K562 (cell line): ENCODE results near the gene SLC5A6. TPM values are rescaled to one million over a fixed set of nuclear protein-coding genes. Genes with fewer than 3 reads are reported as not detected.

Experiments used
- ATF1 ChIP-seq, 2 experiments: fragments of 450-650 bp in 1 of 2; IDR thresholded peaks; 2 replicates each; pipeline ENCODE4 v1.6.1; 2016; ENCODE audit warnings: missing compliant biosample characterization in 1 of 2, missing genetic modification characterization in 1 of 2
- BRCA1 ChIP-seq, 2 experiments: fragments of 450-650 bp in 1 of 2; sonication (generic) in 1 of 2; formaldehyde crosslinking in 1 of 2; IDR thresholded peaks; 2 replicates each; pipeline versions ENCODE4 v1.5.0 to v1.6.1; 2017 to 2020; ENCODE audit warnings: mild to moderate bottlenecking in 1 of 2, missing genetic modification reagents in 1 of 2
- CBFB ChIP-seq: sonication (generic); formaldehyde crosslinking; IDR thresholded peaks from 2 replicates; pipeline ENCODE4 v1.4.0; 2020; ENCODE audit warnings: mild to moderate bottlenecking, missing genetic modification reagents
- ILK ChIP-seq: fragments of 450-650 bp; IDR thresholded peaks from 2 replicates; pipeline ENCODE4 v1.6.1; 2016; ENCODE audit warnings: missing genetic modification characterization, low read depth, mild to moderate bottlenecking, missing compliant biosample characterization, moderate library complexity, borderline replicate concordance
- KLF6 ChIP-seq: fragments of 250-450 bp; sonication (Bioruptor Pico); IDR thresholded peaks from 2 replicates; pipeline ENCODE4 v1.4.0; 2020; ENCODE audit warnings: mild to moderate bottlenecking, moderate library complexity, borderline replicate concordance
- MCM3 ChIP-seq: fragments of 450-650 bp; IDR thresholded peaks from 2 replicates; pipeline ENCODE4 v1.6.1; 2016
- MEF2A ChIP-seq: IDR thresholded peaks from 2 replicates; pipeline ENCODE4 v1.6.1; 2011; ENCODE audit warnings: low read depth, mild to moderate bottlenecking, low read length, moderate library complexity; ENCODE audit not compliant: control insufficient read depth
- NFE2 ChIP-seq: IDR thresholded peaks from 2 replicates; pipeline ENCODE4 v1.6.1; 2014; ENCODE audit warnings: antibody characterized with exemption, low read depth
- NFXL1 ChIP-seq: fragments of 450-650 bp; formaldehyde crosslinking; IDR thresholded peaks from 2 replicates; pipeline ENCODE4 v1.4.0; 2021; ENCODE audit warnings: mild to moderate bottlenecking
- PYGO2 ChIP-seq: fragments of 450-650 bp; IDR thresholded peaks from 2 replicates; pipeline ENCODE4 v1.6.1; 2016; ENCODE audit warnings: mild to moderate bottlenecking, missing genetic modification characterization, moderate library complexity, missing compliant biosample characterization
- RNF2 ChIP-seq: sonication (generic); IDR thresholded peaks from 2 replicates; pipeline ENCODE4 v1.6.1; 2016
- SMARCA4 ChIP-seq: fragments of 450-650 bp; IDR thresholded peaks from 2 replicates; pipeline ENCODE4 v1.6.1; 2016
- SMARCC2 ChIP-seq: fragments of 450-650 bp; IDR thresholded peaks from 2 replicates; pipeline ENCODE4 v1.6.1; 2017; ENCODE audit warnings: antibody characterized with exemption, moderate library complexity, mild to moderate bottlenecking, low read depth
- TEAD2 ChIP-seq: fragments of 450-650 bp; IDR thresholded peaks from 2 replicates; pipeline ENCODE4 v1.6.1; 2016; ENCODE audit warnings: missing genetic modification characterization, control low read depth, missing compliant biosample characterization
- ZC3H8 ChIP-seq: fragments of 450-650 bp; IDR thresholded peaks from 2 replicates; pipeline ENCODE4 v1.6.1; 2017
- ZFX ChIP-seq: sonication (generic); formaldehyde crosslinking; IDR thresholded peaks from 2 replicates; pipeline ENCODE4 v1.8.0; 2022; ENCODE audit warnings: mild to moderate bottlenecking, missing genetic modification reagents, moderate library complexity
- ZNF23 ChIP-seq: fragments of 250-450 bp; sonication (Bioruptor Pico); IDR thresholded peaks from 2 replicates; pipeline ENCODE4 v1.4.0; 2020; ENCODE audit warnings: mild to moderate bottlenecking
- ZNF436 ChIP-seq: fragments of 250-450, 450-650 bp; sonication (Bioruptor Pico); formaldehyde crosslinking; IDR thresholded peaks from 2 replicates; pipeline ENCODE4 v1.7.0; 2020; ENCODE audit warnings: mild to moderate bottlenecking
- ZNF79 ChIP-seq: fragments of 250-450 bp; sonication (Bioruptor Pico); IDR thresholded peaks from 2 replicates; pipeline ENCODE4 v1.4.0; 2020; ENCODE audit warnings: low read depth, mild to moderate bottlenecking, moderate library complexity
- polyA plus RNA-seq, 8 experiments: library from polyadenylated mRNA; depleted of rRNA in 4 of 8; stranded (reverse) in 5 of 8; unstranded in 3 of 8; fragments of >200 nt; fragmentation: Nextera tagmentation in 2 of 8; fragmentation: Illumina TruSeq in 1 of 8; extraction: Ambion mirVana in 2 of 8; extraction: Trizol in 1 of 8; gene quantifications; 2 replicates each; pipeline versions ENCODE4 v1.2.1 to v1.2.3, GENCODE V29; 2011 to 2014; ENCODE audit warnings: inconsistent platforms in 1 of 8, missing spikeins in 1 of 8
- total RNA-seq, 7 experiments: library from RNA; depleted of rRNA in 6 of 7; stranded (reverse); fragments of >200 nt in 6 of 7; fragmentation: Illumina TruSeq in 2 of 7; extraction: Trizol in 2 of 7; gene quantifications; 2 replicates each; pipeline versions ENCODE4 v1.2.1 to v1.2.3, GENCODE V29; 2011 to 2021; ENCODE audit warnings: low replicate concordance in 1 of 7
- TF ChIP-seq, protein P1 (sequence below): sonication (generic); formaldehyde crosslinking; IDR thresholded peaks from 2 replicates; pipeline ENCODE4 v1.8.1; 2022; ENCODE audit warnings: missing genetic modification reagents
- TF ChIP-seq, protein P2 (sequence below): fragments of 450-650 bp; formaldehyde crosslinking; IDR thresholded peaks from 2 replicates; pipeline ENCODE4 v1.4.0; 2022; ENCODE audit warnings: mild to moderate bottlenecking, moderate library complexity
- TF ChIP-seq, protein P3 (sequence below), 3 experiments: IDR thresholded peaks in 2 of 3; conservative IDR thresholded peaks in 1 of 3; 2 replicates each; pipeline ENCODE4 v1.5.1; 2011 to 2012; ENCODE audit warnings: low read length in 3 of 3, mild to moderate bottlenecking in 3 of 3, control low read depth in 2 of 3, improper control_type of control experiment in 1 of 3, inconsistent platforms in 1 of 3, low read depth in 1 of 3, mixed read lengths in 1 of 3, moderate library complexity in 1 of 3; ENCODE audit not compliant: insufficient read depth in 2 of 3
- TF ChIP-seq, protein P4 (sequence below): sonication (generic); formaldehyde crosslinking; IDR thresholded peaks from 2 replicates; pipeline ENCODE4 v1.5.0; 2020; ENCODE audit warnings: missing genetic modification reagents
- TF ChIP-seq, protein P5 (sequence below): fragments of 450-650 bp; IDR thresholded peaks from 2 replicates; pipeline ENCODE4 v1.6.1; 2016; ENCODE audit warnings: antibody characterized with exemption

The SLC5A6 gene
- total and polyA plus RNA-seq, 9 of the 15 experiments (the other 6 are each of a cell fraction or from before 2014, with no cell fraction given): 32.6 to 137 (median 107) TPM

- TF ChIP-seq ATF1 (CRISPR knock-in tag; IDR thresholded peaks at IDR 0.05): no peak
- peak; percentile 38; the same call in 1 of the 2 replicates for TF ChIP-seq ATF1 (tag; IDR thresholded peaks at IDR 0.05)
- no peak; the same call in 1 of the 2 replicates for TF ChIP-seq SMARCA4
- TF ChIP-seq, protein P1, sequence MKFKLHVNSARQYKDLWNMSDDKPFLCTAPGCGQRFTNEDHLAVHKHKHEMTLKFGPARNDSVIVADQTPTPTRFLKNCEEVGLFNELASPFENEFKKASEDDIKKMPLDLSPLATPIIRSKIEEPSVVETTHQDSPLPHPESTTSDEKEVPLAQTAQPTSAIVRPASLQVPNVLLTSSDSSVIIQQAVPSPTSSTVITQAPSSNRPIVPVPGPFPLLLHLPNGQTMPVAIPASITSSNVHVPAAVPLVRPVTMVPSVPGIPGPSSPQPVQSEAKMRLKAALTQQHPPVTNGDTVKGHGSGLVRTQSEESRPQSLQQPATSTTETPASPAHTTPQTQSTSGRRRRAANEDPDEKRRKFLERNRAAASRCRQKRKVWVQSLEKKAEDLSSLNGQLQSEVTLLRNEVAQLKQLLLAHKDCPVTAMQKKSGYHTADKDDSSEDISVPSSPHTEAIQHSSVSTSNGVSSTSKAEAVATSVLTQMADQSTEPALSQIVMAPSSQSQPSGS (CRISPR knock-in tag): no peak
- TF ChIP-seq TEAD2 (tag): no peak
- no peak for TF ChIP-seq MEF2A
- TF ChIP-seq ZNF23 (CRISPR knock-in tag): no peak
- TF ChIP-seq ILK (tag): no peak
- TF ChIP-seq, protein P2, sequence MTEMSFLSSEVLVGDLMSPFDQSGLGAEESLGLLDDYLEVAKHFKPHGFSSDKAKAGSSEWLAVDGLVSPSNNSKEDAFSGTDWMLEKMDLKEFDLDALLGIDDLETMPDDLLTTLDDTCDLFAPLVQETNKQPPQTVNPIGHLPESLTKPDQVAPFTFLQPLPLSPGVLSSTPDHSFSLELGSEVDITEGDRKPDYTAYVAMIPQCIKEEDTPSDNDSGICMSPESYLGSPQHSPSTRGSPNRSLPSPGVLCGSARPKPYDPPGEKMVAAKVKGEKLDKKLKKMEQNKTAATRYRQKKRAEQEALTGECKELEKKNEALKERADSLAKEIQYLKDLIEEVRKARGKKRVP (CRISPR knock-in tag): no peak
- TF ChIP-seq, protein P3, sequence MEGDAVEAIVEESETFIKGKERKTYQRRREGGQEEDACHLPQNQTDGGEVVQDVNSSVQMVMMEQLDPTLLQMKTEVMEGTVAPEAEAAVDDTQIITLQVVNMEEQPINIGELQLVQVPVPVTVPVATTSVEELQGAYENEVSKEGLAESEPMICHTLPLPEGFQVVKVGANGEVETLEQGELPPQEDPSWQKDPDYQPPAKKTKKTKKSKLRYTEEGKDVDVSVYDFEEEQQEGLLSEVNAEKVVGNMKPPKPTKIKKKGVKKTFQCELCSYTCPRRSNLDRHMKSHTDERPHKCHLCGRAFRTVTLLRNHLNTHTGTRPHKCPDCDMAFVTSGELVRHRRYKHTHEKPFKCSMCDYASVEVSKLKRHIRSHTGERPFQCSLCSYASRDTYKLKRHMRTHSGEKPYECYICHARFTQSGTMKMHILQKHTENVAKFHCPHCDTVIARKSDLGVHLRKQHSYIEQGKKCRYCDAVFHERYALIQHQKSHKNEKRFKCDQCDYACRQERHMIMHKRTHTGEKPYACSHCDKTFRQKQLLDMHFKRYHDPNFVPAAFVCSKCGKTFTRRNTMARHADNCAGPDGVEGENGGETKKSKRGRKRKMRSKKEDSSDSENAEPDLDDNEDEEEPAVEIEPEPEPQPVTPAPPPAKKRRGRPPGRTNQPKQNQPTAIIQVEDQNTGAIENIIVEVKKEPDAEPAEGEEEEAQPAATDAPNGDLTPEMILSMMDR (IDR thresholded peaks at IDR 0.05 in 2 of 3, conservative IDR thresholded peaks at IDR 0.05 in 1 of 3; ENCODE audit: insufficient read depth in 2 of 3, low read depth in 1 of 3, low read length in 3 of 3): peak; percentile 96 to 98 (median 97)
- no peak for TF ChIP-seq PYGO2
- no peak for TF ChIP-seq SMARCC2
- TF ChIP-seq CBFB (CRISPR knock-in tag): peak; percentile 59; the same call in 1 of the 2 replicates
- TF ChIP-seq, protein P4, sequence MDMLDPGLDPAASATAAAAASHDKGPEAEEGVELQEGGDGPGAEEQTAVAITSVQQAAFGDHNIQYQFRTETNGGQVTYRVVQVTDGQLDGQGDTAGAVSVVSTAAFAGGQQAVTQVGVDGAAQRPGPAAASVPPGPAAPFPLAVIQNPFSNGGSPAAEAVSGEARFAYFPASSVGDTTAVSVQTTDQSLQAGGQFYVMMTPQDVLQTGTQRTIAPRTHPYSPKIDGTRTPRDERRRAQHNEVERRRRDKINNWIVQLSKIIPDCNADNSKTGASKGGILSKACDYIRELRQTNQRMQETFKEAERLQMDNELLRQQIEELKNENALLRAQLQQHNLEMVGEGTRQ (CRISPR knock-in tag): no peak
- TF ChIP-seq ZNF79 (CRISPR knock-in tag): no peak
- TF ChIP-seq NFXL1 (CRISPR knock-in tag): no peak
- TF ChIP-seq ZFX: peak; percentile 75
- no peak for TF ChIP-seq NFE2
- no peak for TF ChIP-seq ZC3H8
- no peak for TF ChIP-seq KLF6 (CRISPR knock-in tag)
- no peak for TF ChIP-seq RNF2
- no peak for TF ChIP-seq MCM3
- TF ChIP-seq BRCA1 (IDR thresholded peaks at IDR 0.05): no peak
- TF ChIP-seq BRCA1 (CRISPR knock-in tag; IDR thresholded peaks at IDR 0.05): no peak
- TF ChIP-seq ZNF436 (CRISPR knock-in tag): no peak
- TF ChIP-seq, protein P5, sequence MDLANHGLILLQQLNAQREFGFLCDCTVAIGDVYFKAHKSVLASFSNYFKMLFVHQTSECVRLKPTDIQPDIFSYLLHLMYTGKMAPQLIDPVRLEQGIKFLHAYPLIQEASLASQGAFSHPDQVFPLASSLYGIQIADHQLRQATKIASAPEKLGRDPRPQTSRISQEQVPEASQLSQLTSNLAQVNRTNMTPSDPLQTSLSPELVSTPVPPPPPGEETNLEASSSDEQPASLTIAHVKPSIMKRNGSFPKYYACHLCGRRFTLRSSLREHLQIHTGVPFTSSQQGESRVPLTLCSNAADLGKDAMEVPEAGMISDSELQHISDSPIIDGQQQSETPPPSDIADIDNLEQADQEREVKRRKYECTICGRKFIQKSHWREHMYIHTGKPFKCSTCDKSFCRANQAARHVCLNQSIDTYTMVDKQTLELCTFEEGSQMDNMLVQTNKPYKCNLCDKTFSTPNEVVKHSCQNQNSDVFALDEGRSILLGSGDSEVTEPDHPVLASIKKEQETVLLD: no peak
Observed at GRCh38 chr2:27249891-27250651, 38.0 kb upstream of the SLC5A6 start (continued).
